GM12801 (cell line): ENCODE measurements around the gene SLC23A2.

Experiments used
- TF ChIP-seq, protein P1 (sequence below): IDR thresholded peaks from one replicate; pipeline ENCODE4 v1.5.1; 2011; ENCODE audit warnings: control low read depth; ENCODE audit not compliant: insufficient read length; ENCODE audit errors: extremely low read depth

SLC23A2 gene

DNA sequence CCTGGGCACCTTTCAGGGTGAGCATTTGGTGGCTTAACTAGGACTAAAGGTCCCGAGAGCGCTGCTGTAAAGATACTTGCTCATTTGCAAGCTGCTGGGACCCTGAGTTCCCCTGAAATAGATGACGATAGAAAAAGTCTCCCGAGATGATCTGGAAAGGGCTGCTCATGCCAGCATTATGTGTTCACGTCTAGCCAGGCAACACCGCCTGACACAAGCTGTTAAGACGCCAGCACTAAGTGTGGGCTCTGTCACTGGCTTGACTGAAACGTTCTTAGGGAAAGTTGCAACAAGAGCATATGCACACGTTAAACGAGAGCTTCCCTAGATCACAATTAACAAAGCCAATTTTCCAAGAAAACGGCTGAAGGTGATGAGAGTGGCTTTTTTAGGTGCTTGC is 113.7 kb downstream of the SLC23A2 start:
- TF ChIP-seq, protein P1, sequence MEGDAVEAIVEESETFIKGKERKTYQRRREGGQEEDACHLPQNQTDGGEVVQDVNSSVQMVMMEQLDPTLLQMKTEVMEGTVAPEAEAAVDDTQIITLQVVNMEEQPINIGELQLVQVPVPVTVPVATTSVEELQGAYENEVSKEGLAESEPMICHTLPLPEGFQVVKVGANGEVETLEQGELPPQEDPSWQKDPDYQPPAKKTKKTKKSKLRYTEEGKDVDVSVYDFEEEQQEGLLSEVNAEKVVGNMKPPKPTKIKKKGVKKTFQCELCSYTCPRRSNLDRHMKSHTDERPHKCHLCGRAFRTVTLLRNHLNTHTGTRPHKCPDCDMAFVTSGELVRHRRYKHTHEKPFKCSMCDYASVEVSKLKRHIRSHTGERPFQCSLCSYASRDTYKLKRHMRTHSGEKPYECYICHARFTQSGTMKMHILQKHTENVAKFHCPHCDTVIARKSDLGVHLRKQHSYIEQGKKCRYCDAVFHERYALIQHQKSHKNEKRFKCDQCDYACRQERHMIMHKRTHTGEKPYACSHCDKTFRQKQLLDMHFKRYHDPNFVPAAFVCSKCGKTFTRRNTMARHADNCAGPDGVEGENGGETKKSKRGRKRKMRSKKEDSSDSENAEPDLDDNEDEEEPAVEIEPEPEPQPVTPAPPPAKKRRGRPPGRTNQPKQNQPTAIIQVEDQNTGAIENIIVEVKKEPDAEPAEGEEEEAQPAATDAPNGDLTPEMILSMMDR = no peak

DNA sequence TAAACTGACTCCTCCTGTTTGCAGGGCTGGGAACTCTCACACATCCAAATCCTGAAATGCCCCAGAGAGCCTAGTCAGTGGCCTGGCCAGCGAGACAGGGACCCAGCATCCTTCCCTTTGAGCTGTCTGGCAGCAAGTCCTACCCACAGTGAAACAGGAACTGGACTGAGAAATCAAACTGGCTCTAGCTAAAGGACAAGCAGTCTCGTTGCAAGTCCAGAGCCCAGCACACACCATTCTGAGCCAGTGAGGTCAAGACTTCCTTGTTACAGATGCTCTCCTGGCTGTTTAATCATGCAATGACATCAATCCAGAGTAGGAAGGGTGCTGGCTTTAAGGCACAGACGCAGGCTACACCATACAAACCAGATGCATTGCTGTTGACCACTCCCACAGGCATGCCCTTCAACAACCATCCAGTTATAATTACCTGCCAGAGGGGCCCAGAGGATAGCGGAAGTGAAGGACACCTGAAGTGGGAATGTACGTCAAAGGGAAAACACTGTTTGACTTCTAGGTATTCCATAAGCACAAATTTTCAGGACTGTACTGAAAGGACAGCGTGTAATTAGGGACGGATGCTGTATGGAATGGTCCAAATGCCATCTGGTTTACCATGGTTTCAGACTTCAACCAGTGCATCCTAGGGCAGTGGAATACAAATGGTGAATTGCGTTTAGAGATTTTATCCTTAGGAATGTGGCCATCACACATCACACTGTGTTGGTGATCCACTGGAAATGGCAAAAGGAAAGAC is 114.4 kb downstream of the SLC23A2 start:
- TF ChIP-seq, protein P1 = no peak

DNA sequence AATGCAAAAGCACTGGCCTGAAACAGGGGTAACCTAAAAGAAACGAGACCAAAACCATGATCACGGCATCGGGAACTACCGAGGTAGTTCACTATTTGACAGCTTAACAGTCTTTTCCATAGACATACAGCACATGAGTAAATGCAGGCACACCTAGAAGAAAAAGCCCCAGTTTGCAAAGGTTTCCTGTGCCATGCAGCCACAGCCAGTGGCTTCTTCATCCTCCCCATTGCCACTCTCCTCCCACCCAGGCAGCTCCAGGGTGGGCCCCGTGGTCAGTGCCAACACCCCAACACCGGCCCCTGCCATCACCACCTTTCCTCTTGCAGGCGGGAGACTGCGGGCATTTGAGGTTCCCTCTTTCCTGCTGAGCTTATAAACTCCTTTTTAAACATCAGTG is 115.4 kb downstream of the SLC23A2 start:
- TF ChIP-seq, protein P1 = no peak

DNA sequence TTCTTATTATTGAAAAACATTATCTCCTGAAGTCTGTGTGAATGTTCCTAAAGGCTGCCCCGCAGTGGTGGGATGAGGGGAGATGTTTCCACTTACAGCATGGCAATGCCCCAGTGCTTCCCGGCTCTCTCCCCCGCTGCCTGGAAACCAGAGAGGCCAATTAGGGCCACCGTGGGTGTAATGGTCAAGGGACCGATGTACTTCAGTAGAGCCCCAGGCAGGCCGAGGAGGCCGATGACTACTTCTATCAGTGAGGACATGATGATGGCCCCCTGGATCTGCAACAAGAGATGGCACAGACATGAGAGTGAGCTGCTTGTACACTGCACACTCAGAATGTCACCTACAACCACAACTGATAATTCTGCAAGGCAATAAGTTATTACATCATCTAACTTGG is 117.8 kb downstream of the SLC23A2 start:
- TF ChIP-seq, protein P1 = no peak

DNA sequence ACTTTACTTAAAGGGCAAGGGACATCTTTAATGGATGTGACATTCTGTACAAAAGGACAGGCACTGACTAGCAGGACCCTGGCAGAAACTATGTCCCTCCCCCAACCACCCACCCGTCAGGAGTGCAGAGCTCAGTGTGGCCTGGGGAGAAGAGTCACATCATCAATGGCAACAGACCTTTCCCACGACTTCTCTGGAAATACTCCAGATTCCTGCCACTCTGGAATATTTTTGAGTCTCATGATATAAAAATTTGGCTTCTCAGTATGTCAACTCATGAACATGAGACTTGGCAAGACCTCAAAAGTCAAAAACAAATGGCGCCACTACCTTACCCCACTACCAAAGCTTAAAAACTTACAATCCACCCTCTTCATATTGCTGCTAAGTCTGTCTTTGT is 118.3 kb downstream of the SLC23A2 start:
- TF ChIP-seq, protein P1 = no peak

DNA sequence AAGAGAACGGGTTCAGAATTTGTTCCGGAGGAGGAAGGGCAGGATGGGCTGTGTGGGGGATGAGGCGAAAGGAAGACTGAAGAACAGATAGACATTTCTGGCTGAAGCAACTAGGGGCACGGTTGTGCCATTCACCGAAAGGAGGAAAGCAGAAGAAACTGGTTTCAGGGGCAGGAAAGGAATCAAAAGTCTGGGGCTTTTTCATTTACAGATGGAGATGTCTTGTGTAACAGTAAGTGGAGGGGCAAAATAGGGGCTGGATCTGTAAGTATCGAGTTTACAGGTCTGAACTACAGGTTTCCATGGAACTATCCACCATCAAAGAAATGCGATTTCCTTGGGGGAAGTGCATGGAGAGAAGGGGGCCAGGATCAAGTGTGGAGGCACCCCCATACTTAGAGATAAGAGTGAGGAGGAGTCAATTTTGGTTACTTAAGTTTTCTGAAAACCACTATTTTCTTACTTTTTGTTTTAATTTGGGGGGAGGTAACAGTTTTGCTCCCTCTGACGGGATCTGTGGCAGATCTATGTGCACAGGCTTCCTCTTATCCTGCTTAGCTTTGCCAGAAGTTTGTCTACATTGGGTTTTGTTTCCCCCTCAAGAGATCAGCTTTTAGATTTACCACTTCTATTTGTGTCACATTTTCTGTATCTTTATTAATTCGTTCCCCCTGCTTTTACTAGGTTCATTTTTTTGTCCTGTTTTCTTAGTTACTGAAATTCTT is 120.1 kb downstream of the SLC23A2 start:
- TF ChIP-seq, protein P1 = no peak

DNA sequence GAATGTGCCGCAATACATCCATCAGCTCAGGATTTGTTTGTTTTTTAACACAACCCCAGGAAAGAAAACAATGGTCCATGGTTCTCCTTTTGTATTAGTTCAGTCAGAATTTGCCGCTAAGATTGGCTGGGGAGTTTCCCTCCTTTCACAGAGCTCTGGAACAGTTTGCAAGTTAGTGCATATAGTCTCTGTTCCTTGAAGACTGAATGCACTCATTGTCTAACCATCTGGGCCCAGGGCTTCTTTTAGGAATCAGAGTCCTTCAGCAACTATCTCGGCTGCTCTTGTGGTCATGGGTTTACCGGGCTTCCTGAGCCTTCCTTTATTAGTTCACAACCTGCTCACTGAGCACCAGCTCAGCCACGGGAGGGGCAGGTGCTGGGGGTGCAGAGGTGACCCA is 121.3 kb downstream of the SLC23A2 start:
- TF ChIP-seq, protein P1 = no peak
